SK-N-SH (cell line): ENCODE data around the gene ACAP3. TPM values are rescaled to one million over a fixed set of nuclear protein-coding genes. Genes with fewer than 3 reads are reported as not detected.

Experiments
- CTCF ChIA-PET: fragments of 300-600, 350-600 bp; formaldehyde crosslinking; extraction: SDS; loops from one replicate; lab custom pipeline; 2021; lab: Yijun Ruan, JAX
- POLR2A ChIA-PET: fragments of 350-600 bp; sonication (Branson Sonifier 250); formaldehyde crosslinking; extraction: SDS; loops from one replicate; lab custom pipeline; 2020; ENCODE audit warnings: antibody characterized with exemption, inconsistent platforms; lab: Yijun Ruan, JAX
- DNase-seq: peaks from one replicate; pipeline ENCODE4 v3.0.0; 2012
- H2AFZ ChIP-seq: fragments of 200-600 bp; sonication (generic); 2 replicates; pipeline ENCODE4 v1.8.1; 2016; ENCODE audit warnings: antibody characterized with exemption, mild to moderate bottlenecking, low read depth
- H3F3A ChIP-seq: fragments of 200-600 bp; sonication (generic); replicated peaks from 2 replicates; pipeline ENCODE3; 2016; ENCODE audit warnings: antibody characterized with exemption, mild to moderate bottlenecking; ENCODE audit not compliant: insufficient read depth
- H3K27ac ChIP-seq, 2 experiments: fragments of 200-500 bp in 1 of 2; fragments of 200-600 bp in 1 of 2; sonication (Bioruptor generic) in 1 of 2; sonication (generic), shearing (Covaris generic) in 1 of 2; 2 replicates each; pipeline versions ENCODE4 v1.5.1 to v1.6.1; 2014 to 2016; ENCODE audit warnings: low read depth in 2 of 2, inconsistent platforms in 1 of 2, low read length in 1 of 2, mild to moderate bottlenecking in 1 of 2, mixed read lengths in 1 of 2
- H3K27me3 ChIP-seq: fragments of 200-600 bp; sonication (generic), shearing (Covaris generic); 2 replicates; pipeline ENCODE4 v1.6.1; 2016; ENCODE audit warnings: mixed run types; ENCODE audit not compliant: insufficient read depth
- H3K36me3 ChIP-seq, 2 experiments: fragments of 200-500 bp in 1 of 2; fragments of 200-600 bp in 1 of 2; sonication (Bioruptor generic) in 1 of 2; sonication (generic) in 1 of 2; replicated peaks in 1 of 2; 2 replicates each; pipeline versions ENCODE3 to v1.5.1; 2014 to 2016; ENCODE audit warnings: low read length in 1 of 2, mild to moderate bottlenecking in 1 of 2; ENCODE audit not compliant: insufficient read depth in 2 of 2, control insufficient read depth in 1 of 2
- H3K4me1 ChIP-seq, 2 experiments: fragments of 200-500 bp in 1 of 2; fragments of 200-600 bp in 1 of 2; sonication (Bioruptor generic) in 1 of 2; sonication (generic), shearing (Covaris generic) in 1 of 2; 2 replicates each; pipeline versions ENCODE4 v1.5.1 to v1.6.1; 2014 to 2016; ENCODE audit warnings: low read depth in 1 of 2, low read length in 1 of 2, mixed run types in 1 of 2; ENCODE audit not compliant: insufficient read depth in 2 of 2, control insufficient read depth in 1 of 2
- H3K4me2 ChIP-seq: fragments of 200-600 bp; sonication (generic), shearing (Covaris generic); 2 replicates; pipeline ENCODE4 v1.6.1; 2017; ENCODE audit warnings: mixed run types
- H3K4me3 ChIP-seq, 2 experiments: fragments of 200-500 bp in 1 of 2; fragments of 200-600 bp in 1 of 2; sonication (Bioruptor generic) in 1 of 2; sonication (generic), shearing (Covaris generic) in 1 of 2; 2 replicates each; pipeline versions ENCODE4 v1.5.1 to v1.8.1; 2014 to 2016; ENCODE audit warnings: low read depth in 2 of 2, inconsistent platforms in 1 of 2, low read length in 1 of 2, mild to moderate bottlenecking in 1 of 2, mixed read lengths in 1 of 2, moderate library complexity in 1 of 2
- H3K79me2 ChIP-seq: fragments of 200-600 bp; sonication (generic); 2 replicates; pipeline ENCODE4 v1.8.1; 2017; ENCODE audit warnings: mild to moderate bottlenecking; ENCODE audit not compliant: insufficient read depth
- H3K9ac ChIP-seq: fragments of 200-600 bp; sonication (generic); 2 replicates; pipeline ENCODE4 v1.6.1; 2017; ENCODE audit warnings: mixed run types
- H3K9me2 ChIP-seq: fragments of 200-600 bp; sonication (generic); 2 replicates; pipeline ENCODE4 v1.6.1; 2017; ENCODE audit warnings: mixed run types
- H3K9me3 ChIP-seq: fragments of 200-600 bp; sonication (generic); 2 replicates; pipeline ENCODE4 v1.6.1; 2017; ENCODE audit warnings: mixed run types, mild to moderate bottlenecking, moderate library complexity
- H4K20me1 ChIP-seq: fragments of 200-600 bp; sonication (generic); 2 replicates; pipeline ENCODE4 v1.6.1; 2017; ENCODE audit warnings: mild to moderate bottlenecking, mixed run types; ENCODE audit not compliant: insufficient read depth
- CHD2 ChIP-seq: fragments of 150-350 bp; IDR thresholded peaks from 2 replicates; pipeline ENCODE4 v1.6.1; 2018; ENCODE audit warnings: low read length; ENCODE audit not compliant: partially characterized antibody
- CTCF ChIP-seq: fragments of 200-600 bp; sonication (generic); IDR thresholded peaks from 2 replicates; pipeline ENCODE4 v1.6.1; 2017; ENCODE audit warnings: antibody characterized with exemption, mild to moderate bottlenecking, moderate library complexity
- FOSL2 ChIP-seq: IDR thresholded peaks from 2 replicates; pipeline ENCODE4 v1.4.0; 2012; ENCODE audit warnings: low read depth, mild to moderate bottlenecking, moderate library complexity, borderline replicate concordance
- FOXJ3 ChIP-seq: sonication (generic); formaldehyde crosslinking; IDR thresholded peaks from 2 replicates; pipeline ENCODE4 v1.5.1; 2020; ENCODE audit warnings: mild to moderate bottlenecking, missing genetic modification reagents
- GABPA ChIP-seq: IDR thresholded peaks from 2 replicates; pipeline ENCODE4 v1.4.0; 2012; ENCODE audit warnings: low read depth, mild to moderate bottlenecking
- IRF3 ChIP-seq: fragments of 150-350 bp; IDR thresholded peaks from 2 replicates; pipeline ENCODE4 v1.6.1; 2016; ENCODE audit warnings: mild to moderate bottlenecking, low read depth, low read length
- JUND ChIP-seq: IDR thresholded peaks from 2 replicates; pipeline ENCODE4 v1.4.0; 2012
- MEF2A ChIP-seq: IDR thresholded peaks from 2 replicates; pipeline ENCODE4 v1.4.0; 2012; ENCODE audit warnings: low read depth, borderline replicate concordance
- NFIC ChIP-seq: IDR thresholded peaks from 2 replicates; pipeline ENCODE4 v1.4.0; 2012; ENCODE audit warnings: borderline replicate concordance
- NRF1 ChIP-seq: IDR thresholded peaks from 2 replicates; pipeline ENCODE4 v1.6.1; 2012; ENCODE audit warnings: low read depth, mild to moderate bottlenecking, low read length
- PBX3 ChIP-seq: IDR thresholded peaks from 2 replicates; pipeline ENCODE4; 2012
- REST ChIP-seq: IDR thresholded peaks from 2 replicates; pipeline ENCODE4 v1.6.1; 2012; ENCODE audit warnings: mild to moderate bottlenecking, low read depth, low read length, moderate library complexity
- RFX5 ChIP-seq: IDR thresholded peaks from 2 replicates; pipeline ENCODE4 v1.6.1; 2012; ENCODE audit warnings: mild to moderate bottlenecking, improper control_type of control experiment, low read length
- RXRA ChIP-seq: IDR thresholded peaks from 2 replicates; pipeline ENCODE4 v1.4.0; 2012; ENCODE audit warnings: low read depth, mild to moderate bottlenecking, borderline replicate concordance
- SIN3A ChIP-seq: IDR thresholded peaks from 2 replicates; pipeline ENCODE4 v1.6.1; 2012; ENCODE audit warnings: low read depth, mild to moderate bottlenecking, low read length, moderate library complexity, borderline replicate concordance
- SMC3 ChIP-seq: IDR thresholded peaks from 2 replicates; pipeline ENCODE4 v1.6.1; 2012; ENCODE audit warnings: low read depth, low read length, improper control_type of control experiment
- USF2 ChIP-seq: fragments of 150-350 bp; IDR thresholded peaks from 2 replicates; pipeline ENCODE4 v1.6.1; 2017; ENCODE audit warnings: antibody characterized with exemption, low read length, low read depth, borderline replicate concordance
- YY1 ChIP-seq: IDR thresholded peaks from 2 replicates; pipeline ENCODE4 v1.4.0; 2012; ENCODE audit warnings: low read depth, mild to moderate bottlenecking
- ZBTB33 ChIP-seq: IDR thresholded peaks from 2 replicates; pipeline ENCODE4 v1.4.0; 2012; ENCODE audit warnings: low read depth, borderline replicate concordance
- WGBS: methylation state at CpG from one replicate; pipeline ENCODE4 v1.1.6; 2017; ENCODE audit warnings: low lambda C conversion rate; 5-methylcytosine and 5-hydroxymethylcytosine counted together
- polyA plus RNA-seq, 3 experiments: library from polyadenylated mRNA; depleted of rRNA; stranded (reverse); fragments of >200 nt; gene quantifications; 2 replicates each; pipeline ENCODE4 v1.2.3, GENCODE V29; 2012

The ACAP3 gene
- polyA plus RNA-seq, 1 of the 3 experiments (the other 2 are of a cell fraction) = 51.7 TPM

GRCh38 chr1:1324084-1324523, 16.4 kb upstream of the ACAP3 start:
- POLR2A ChIA-PET = no interaction called here
- no peaks in the 10 kb centered on the region for H3K9me3 ChIP-seq
- peak overlapping the region; percentile 95; the same call in 1 of the 2 replicates for H3K4me2 ChIP-seq
- CTCF ChIA-PET = no interaction called here
- H3K27ac ChIP-seq = peak overlapping the region; percentile 45 to 64; a peak in 1 of 4 replicates
- WGBS = 0% methylated on average over 1 of the region's 41 CpGs
- peaks cover 70% of the 10 kb centered on the region for H3K79me2 ChIP-seq
- H3K4me3 ChIP-seq = peak overlapping the region; percentile 74 to 80
- H4K20me1 ChIP-seq = peaks cover 39% of the 10 kb centered on the region
- TF ChIP-seq RFX5 (no peak), SMC3 (no peak), ZBTB33 (no peak), SIN3A (no peak), MEF2A (no peak), NRF1 (no peak), JUND (no peak), CTCF (no peak), GABPA (no peak), FOSL2 (no peak), YY1 (no peak), FOXJ3 (CRISPR knock-in tag) (no peak), USF2 (no peak), RXRA (no peak), IRF3 (no peak), CHD2 (no peak), REST (no peak), NFIC (no peak), PBX3 (no peak)
- TF ChIP-seq, all 33 proteins: peak for 0
- Histone ChIP-seq H3K36me3 (peaks cover 0 to 37% of the 10 kb centered on the region in 2 experiments), H3K27me3 (no peaks in the 10 kb centered on the region), H3F3A (peaks cover 1% of the 10 kb centered on the region), H3K4me1 (peaks cover 0 to 24% of the 10 kb centered on the region in 2 experiments; a peak in 1 of 4 replicates), H2AFZ (no peak overlapping the region), H3K9me2 (no peaks in the 10 kb centered on the region), H3K9ac (peak overlapping the region; percentile 78)
- DNase-seq = no peak
